ENCODE results near the gene ADH1A. TPM values are rescaled to one million over a fixed set of nuclear protein-coding genes. Genes with fewer than 3 reads are reported as not detected.

ADH1A gene
- polyA plus RNA-seq, 1 of the 3 experiments (the other 2 are of a cell fraction), result not detected

DNA sequence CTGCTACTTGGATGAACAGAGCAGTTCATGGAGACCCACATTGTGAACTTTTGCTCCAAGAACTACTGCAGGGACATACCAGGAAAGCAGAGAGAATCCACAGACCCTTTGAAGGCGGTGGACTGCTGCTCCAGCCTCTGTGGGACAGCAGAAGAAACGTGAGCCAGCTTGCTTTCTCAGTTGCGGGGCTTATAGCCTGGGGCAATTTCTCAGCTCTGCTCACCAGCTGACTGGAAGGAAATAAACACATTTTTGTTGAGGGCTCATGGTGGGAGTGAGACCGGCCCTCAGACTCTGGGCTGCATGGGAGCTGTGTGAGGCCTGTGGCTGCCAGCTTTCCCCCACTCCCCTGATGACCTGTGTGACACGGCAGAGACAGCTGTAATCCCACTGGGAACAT, 2.6 kb upstream of the ADH1A start (continued):
- no peak for TF ChIP-seq REST (IDR thresholded peaks at IDR 0.05; ENCODE audit: low read depth, low read length)
- TF ChIP-seq PBX3 (IDR thresholded peaks at IDR 0.05), result no peak
- no peak for TF ChIP-seq NFIC (IDR thresholded peaks at IDR 0.05; ENCODE audit: borderline replicate concordance)
- TF ChIP-seq IRF3 (IDR thresholded peaks at IDR 0.05; ENCODE audit: low read depth, low read length), result no peak

- Histone ChIP-seq H3K4me1 (ENCODE audit: control insufficient read depth in 1 of 2, insufficient read depth in 2 of 2, low read depth in 1 of 2, low read length in 1 of 2) (no peaks in the 10 kb centered on the region), H3K27me3 (ENCODE audit: insufficient read depth) (no peaks in the 10 kb centered on the region), H3K4me3 (ENCODE audit: low read depth in 2 of 2, low read length in 1 of 2) (no peak overlapping the region), H3K4me2 (no peak overlapping the region), H3K9ac (no peak overlapping the region), H3K9me3 (no peaks in the 10 kb centered on the region), H3F3A (replicated peaks; ENCODE audit: insufficient read depth) (no peaks in the 10 kb centered on the region), H3K79me2 (ENCODE audit: insufficient read depth) (no peaks in the 10 kb centered on the region), H2AFZ (ENCODE audit: low read depth) (no peak overlapping the region), H3K9me2 (no peaks in the 10 kb centered on the region), H3K36me3 (replicated peaks in 1 of 2; ENCODE audit: control insufficient read depth in 1 of 2, insufficient read depth in 2 of 2, low read length in 1 of 2) (no peaks in the 10 kb centered on the region), H3K27ac (ENCODE audit: low read depth in 2 of 2, low read length in 1 of 2) (no peak overlapping the region), H4K20me1 (ENCODE audit: insufficient read depth) (no peaks in the 10 kb centered on the region)
- CTCF ChIA-PET, result no interaction called here
- TF ChIP-seq, protein P1, sequence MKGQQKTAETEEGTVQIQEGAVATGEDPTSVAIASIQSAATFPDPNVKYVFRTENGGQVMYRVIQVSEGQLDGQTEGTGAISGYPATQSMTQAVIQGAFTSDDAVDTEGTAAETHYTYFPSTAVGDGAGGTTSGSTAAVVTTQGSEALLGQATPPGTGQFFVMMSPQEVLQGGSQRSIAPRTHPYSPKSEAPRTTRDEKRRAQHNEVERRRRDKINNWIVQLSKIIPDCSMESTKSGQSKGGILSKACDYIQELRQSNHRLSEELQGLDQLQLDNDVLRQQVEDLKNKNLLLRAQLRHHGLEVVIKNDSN (IDR thresholded peaks at IDR 0.05; ENCODE audit: borderline replicate concordance, low read depth), result no peak
- no peak for TF ChIP-seq JUND (IDR thresholded peaks at IDR 0.05)
- TF ChIP-seq IRF3 (IDR thresholded peaks at IDR 0.05; ENCODE audit: low read depth, low read length), result no peak
- TF ChIP-seq YY1 (IDR thresholded peaks at IDR 0.05; ENCODE audit: low read depth), result no peak
- no peak for TF ChIP-seq FOXJ3 (CRISPR knock-in tag; IDR thresholded peaks at IDR 0.05)
- TF ChIP-seq, protein P2, sequence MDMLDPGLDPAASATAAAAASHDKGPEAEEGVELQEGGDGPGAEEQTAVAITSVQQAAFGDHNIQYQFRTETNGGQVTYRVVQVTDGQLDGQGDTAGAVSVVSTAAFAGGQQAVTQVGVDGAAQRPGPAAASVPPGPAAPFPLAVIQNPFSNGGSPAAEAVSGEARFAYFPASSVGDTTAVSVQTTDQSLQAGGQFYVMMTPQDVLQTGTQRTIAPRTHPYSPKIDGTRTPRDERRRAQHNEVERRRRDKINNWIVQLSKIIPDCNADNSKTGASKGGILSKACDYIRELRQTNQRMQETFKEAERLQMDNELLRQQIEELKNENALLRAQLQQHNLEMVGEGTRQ (IDR thresholded peaks at IDR 0.05; ENCODE audit: borderline replicate concordance, low read depth, low read length), result no peak
- TF ChIP-seq MXI1 (IDR thresholded peaks at IDR 0.05; ENCODE audit: low read depth, low read length), result no peak
- no peak for TF ChIP-seq PBX3 (IDR thresholded peaks at IDR 0.05)
- no peak for TF ChIP-seq RXRA (IDR thresholded peaks at IDR 0.05; ENCODE audit: borderline replicate concordance, low read depth)
- TF ChIP-seq CHD2 (IDR thresholded peaks at IDR 0.05; ENCODE audit: low read length, partially characterized antibody), result no peak
- TF ChIP-seq MAX (IDR thresholded peaks at IDR 0.05; ENCODE audit: low read depth), result no peak
- no peak for TF ChIP-seq TAF1 (IDR thresholded peaks at IDR 0.05; ENCODE audit: borderline replicate concordance, low read depth, low read length)
- no peak for TF ChIP-seq GATA2 (CRISPR knock-in tag; IDR thresholded peaks at IDR 0.05)
- no peak for TF ChIP-seq FOSL2 (IDR thresholded peaks at IDR 0.05; ENCODE audit: borderline replicate concordance, low read depth)
- POLR2A ChIA-PET, result no interaction called here
- no peak for DNase-seq
These were observed 5.4 kb downstream of the ADH1A start for GRCh38 chr4:99285387-99285786.
